GM19467 (cell line): ENCODE results near the gene SLC1A2.
"Not testable (repeated sequence)": the region's sequence is repeated elsewhere in the genome, so short reads cannot be mapped to it uniquely, and the experiment has no call there.

Experiments
- ATAC-seq: cut with Tn5 transposase; IDR thresholded peaks from one replicate; pipeline ENCODE4 v1.9.1; 2021; ENCODE audit warnings: mild to moderate bottlenecking, moderate library complexity; ENCODE audit not compliant: unreplicated experiment

SLC1A2 gene

GRCh38 chr11:35232891-35233330, 186.4 kb downstream of the SLC1A2 start:
- ATAC-seq, result no peak

DNA sequence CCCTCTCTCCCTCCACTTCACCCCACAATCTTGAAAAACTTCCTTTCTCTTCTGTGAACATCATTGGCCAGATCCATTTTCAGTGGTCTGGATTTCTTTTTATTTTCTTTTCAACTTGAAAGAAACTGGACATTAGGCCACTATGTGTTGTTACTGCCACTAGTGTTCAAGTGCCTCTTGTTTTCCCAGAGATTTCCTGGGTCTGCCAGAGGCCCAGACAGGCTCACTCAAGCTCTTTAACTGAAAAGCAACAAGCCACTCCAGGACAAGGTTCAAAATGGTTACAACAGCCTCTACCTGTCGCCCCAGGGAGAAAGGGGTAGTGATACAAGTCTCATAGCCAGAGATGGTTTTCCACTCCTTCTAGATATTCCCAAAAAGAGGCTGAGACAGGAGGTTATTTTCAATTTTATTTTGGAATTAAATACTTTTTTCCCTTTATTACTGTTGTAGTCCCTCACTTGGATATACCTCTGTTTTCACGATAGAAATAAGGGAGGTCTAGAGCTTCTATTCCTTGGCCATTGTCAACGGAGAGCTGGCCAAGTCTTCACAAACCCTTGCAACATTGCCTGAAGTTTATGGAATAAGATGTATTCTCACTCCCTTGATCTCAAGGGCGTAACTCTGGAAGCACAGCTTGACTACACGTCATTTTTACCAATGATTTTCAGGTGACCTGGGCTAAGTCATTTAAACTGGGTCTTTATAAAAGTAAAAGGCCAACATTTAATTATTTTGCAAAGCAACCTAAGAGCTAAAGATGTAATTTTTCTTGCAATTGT, 188.1 kb downstream of the SLC1A2 start:
- ATAC-seq, result no peak

DNA sequence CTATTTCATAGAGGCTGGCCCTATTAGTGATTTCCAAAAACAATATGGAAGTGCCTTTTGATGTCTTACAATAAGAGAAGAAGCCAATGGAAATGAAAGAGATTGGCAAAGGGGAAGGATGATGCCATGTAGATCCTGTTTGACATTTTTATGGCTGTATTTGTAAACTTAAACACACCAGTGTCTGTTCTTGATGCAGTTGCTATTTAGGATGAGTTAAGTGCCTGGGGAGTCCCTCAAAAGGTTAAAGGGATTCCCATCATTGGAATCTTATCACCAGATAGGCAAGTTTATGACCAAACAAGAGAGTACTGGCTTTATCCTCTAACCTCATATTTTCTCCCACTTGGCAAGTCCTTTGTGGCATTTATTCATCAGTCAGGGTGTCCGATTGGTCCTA, 189.0 kb downstream of the SLC1A2 start:
- ATAC-seq, result no peak

DNA sequence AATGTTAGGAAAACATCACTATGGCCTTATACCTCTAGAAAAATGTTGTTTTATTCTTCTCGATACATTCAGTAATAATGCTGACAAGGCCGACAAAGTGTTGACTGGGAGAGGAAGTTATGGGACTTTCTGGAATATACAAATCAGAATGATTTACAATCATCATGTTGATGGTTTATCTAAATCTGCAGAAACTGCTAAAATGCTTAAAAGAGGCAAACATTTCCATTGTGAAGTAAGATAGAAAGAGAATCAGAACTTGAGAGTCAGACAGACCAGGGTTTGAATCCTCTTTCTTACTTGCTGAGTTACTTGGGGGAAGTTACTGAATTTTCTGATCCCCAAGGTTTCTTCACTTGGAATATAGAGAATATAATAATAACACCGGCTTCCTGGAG, 191.0 kb downstream of the SLC1A2 start:
- ATAC-seq, result no peak

DNA sequence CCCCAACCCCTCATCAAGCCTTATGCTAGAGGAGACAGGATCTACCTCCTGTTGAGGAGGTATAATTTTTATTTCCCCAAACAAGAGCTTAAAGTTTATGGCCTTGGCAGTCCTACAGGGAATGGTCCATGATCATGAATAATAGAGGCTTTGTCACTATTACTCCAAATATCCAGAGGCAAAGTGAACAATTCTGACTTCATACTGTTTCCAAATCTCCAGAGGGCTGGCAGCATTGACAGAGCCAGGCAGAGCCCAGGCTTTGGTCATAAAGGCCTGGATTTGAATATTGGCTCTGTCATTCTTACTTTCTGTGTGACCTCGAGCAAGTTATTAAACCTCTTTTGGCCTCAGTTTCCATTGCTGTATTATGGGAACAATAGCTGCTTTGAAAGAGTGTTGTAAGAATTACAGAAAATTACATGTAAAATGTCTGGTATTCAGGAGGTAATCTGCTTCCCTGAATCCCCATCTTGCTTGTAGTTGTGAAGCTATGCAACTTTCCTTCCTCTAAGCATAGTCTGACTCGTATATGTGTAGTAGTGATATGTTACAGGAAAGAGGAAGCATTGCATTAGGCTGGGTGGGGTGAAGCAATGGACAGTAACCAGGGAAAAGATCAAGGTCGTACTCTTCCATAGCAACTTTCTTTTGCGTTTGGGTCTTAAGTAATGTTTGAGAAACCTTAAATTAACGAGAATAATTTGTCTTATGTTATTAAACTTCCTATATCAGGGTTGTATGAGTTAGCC, 191.6 kb downstream of the SLC1A2 start:
- no peak for ATAC-seq

DNA sequence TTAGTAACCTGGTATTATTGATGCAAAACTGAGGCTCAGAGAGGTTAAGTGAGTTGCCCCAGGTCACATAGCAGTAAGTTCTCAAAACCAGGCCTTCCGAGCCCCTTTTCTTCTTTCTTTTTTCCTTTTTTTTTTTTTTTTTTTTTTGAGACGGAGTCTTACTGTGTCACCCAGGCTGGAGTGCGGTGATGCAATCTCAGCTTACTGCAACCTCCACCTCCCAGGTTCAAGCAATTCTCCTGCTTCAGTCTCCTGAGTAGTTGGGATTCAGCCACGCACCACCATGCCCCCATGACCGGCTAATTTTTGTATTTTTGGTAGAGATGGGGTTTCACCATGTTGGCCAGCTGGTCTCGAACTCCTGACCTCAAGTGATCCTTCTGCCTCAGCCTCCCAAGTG, 192.6 kb downstream of the SLC1A2 start:
- ATAC-seq, result not testable (repeated sequence)

DNA sequence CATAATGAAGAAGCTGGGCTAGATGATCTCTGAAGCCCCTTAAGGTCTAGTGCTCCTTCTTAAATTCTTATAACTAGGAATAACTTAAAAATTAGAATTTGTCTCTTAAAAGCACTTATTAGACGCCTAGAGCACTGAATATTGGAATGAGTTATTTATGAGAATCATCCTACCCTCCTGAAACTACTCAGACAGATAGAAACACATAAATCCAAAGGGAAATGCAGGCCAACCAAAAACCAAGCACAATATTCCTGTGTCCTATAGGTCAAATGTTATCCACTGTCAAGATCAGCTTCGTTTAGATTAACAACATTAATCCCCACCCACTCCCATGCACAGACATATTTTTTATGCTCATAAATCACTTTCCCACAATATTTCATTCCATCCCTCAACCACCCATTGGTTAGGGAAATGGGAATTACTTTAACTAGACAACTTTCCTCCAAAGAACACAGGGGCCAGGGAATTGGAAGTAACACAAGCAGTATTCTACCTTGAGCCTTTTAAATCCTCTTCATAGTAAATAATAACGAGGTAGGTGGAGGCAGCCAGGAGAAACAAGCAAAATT, 193.3 kb downstream of the SLC1A2 start:
- no peak for ATAC-seq

DNA sequence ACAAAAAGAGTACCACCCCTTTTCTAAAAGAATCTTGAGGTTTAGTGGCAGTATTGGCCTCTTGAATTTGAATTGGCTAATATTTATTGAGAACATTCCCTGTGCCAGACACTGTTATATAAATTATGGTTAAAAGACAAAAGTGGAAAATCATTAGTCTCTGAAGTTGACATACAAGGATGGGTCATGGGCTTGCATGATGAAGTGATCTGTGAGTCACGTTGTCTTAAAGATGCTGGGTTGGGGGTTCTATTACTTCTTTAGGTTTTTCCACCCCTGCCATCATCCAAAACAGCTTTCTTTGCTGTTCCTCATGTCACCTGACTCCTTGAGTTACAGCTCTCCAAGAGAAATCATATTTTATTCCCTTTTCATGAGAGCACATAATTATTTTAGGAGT, 195.4 kb downstream of the SLC1A2 start:
- ATAC-seq, result no peak

GRCh38 chr11:35223371-35223796, 196.0 kb downstream of the SLC1A2 start:
- no peak for ATAC-seq

DNA sequence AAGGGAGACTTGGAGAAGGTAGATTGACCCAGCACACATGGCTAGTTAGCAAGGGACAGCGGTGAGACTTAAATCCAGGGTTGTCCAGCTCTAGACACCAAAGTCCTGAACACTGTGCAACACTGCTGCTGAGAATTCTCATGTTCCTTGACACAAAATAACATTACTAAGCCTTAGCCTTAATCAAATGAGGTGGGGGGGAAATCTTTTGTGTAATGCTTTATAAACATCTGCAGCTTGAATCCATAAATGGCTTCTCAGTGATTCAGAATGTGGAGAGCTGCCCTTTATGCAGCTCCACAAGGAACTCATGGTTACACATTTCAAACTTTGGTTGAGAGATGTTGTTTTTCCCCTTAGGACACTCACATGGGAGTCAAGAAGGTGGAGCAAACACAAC, 200.4 kb downstream of the SLC1A2 start:
- no peak for ATAC-seq

DNA sequence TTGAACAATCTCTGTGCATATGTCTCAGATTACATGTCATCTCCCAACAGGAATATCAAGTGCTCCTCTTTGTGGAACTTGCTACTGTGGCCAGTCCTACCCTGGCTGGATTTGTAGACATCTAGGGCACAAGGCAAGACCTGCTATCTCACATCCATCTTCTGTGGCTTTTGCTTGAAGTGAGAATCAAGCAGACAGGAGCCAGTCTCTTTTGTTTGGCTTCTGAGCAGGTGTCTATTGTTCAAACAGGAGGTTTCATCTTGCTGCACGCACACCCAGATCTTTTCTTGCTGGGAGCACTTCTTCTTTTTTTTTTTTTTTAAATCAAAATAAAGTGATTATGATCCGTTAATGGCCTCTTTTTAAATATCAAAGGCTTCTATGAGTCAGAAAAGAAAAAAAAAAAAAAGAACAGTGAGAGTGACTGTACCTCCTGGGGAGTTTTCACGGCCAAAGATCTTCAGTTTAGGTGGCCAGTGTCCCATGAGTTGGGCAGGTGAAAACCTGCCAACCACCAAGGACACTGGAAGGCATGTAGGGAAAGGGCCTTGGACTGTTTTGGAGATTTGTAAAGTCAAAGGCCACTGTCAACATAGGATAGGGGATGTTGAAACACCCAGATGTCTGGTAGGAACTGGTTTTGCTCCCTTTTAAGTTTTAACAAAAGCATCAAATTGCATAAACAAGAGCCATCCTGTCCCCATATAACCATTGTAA, 202.2 kb downstream of the SLC1A2 start:
- ATAC-seq, result no peak

- no peak for ATAC-seq
Measured at GRCh38 chr11:35215945-35216344, 203.4 kb downstream of the SLC1A2 start.

DNA sequence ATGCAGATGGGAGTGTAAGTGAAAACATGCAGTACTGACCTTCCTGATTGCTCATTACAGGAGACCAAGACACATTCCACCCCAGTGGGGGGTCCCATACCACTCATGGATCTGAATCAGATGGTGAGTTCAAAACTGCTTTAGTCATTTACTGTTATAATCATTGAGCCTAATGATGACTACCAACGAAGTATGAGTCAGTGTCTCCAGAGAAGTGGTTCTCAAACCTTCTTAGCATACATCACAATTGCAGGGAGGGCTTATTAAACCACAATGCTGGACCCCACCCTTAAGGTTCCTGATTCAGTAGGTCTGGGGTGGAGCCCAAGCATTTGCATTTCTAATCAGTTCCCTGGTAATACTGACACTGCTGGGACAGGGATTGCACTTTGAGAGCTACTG, 204.6 kb downstream of the SLC1A2 start:
- ATAC-seq, result no peak

DNA sequence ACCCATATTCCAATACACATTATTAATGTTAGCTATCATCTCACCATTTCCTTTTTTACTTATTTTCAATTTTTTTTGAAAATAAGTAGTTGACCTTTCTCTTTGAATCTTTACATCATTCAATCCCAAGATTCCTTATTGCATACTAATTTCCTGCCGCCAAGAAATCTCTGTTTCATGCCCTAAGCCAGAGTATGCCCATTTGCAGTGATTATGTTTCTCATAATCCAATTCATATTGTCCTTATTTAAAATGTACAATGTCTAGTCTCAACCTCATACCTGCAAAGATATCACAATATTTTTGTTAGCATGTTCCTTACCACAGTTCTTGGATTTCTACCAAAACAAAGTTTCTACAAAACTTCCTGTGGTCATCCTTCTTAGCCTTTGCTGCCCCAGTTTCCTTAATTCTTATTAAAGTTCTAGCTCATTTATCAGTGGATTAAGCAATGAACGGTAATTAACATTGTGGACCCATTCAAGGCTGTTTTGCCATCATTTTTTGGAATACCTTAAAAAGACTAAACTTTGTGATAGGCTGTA, 205.1 kb downstream of the SLC1A2 start:
- no peak for ATAC-seq

GRCh38 chr11:35211952-35212351, 207.4 kb downstream of the SLC1A2 start:
- ATAC-seq, result no peak

GRCh38 chr11:35210876-35211546, 208.3 kb downstream of the SLC1A2 start:
- ATAC-seq, result no peak

DNA sequence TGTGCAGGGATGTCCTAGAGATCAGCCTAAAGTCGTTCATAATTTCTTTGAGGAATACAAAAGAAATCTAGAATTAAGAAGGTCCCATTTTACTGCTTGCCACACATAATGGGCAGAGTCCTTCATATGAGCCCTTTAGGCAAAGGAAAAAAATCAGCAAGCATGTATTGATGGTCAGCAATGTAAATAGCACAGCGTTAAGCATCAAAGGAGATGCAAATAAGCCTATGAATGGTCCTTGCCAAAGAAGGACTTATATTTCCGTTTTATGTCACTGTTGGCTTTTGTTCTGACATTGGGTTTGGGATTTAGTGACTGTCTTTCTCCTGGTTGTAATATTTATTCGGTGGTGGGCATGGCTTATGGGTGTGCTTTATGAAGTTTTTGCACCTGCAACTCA, 210.6 kb downstream of the SLC1A2 start:
- ATAC-seq, result no peak

DNA sequence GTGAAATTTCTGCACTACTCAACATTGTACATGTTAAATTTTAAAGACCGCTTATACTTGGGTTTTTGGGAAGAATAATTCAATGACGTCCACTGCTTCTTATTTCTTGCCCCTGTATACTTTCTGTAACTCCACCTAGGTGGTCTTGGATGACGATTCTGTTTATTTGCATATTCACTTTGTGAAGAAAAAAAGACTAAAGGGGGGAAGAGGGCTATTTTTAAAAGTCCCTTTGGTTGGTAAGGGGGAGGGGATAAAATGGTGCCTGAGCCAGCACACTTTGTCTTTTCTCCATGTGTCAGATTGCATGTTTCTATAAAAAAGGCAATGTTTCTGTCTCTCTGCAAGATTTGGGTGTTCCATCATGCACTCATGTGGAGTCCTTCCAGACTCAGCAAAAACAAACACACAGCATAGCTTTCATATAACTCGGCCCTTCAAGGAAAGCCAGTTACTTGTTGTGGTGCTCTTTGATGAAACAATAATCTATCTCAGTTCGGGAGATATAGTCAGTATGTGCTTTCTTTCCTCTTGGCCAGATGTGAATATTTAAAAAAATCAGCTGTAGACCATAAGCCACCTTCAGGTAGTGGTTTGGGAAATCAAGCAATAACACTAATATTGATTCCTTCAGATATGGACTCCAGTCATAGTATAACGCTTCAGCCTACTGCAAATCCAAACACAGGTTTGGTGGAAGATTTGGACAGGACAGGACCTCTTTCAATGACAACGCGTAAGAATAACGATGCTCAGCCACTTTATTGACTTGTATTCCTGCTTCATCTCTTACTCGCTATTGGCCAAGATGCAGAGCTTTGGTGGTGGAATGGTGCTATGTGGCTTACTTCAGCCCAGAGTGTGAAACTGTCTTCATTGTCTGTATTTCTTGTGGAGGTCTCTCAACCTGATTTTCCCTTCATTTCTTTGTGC, 211.6 kb downstream of the SLC1A2 start:
- ATAC-seq, result no peak

- ATAC-seq, result no peak
Measured at GRCh38 chr11:35206616-35207015, 212.7 kb downstream of the SLC1A2 start.
